ENCODE data around the gene TYW1.
A peak's percentile ranks its signal among the peaks of the same experiment; 100 is the strongest.
"Not testable (repeated sequence)": the region's sequence is repeated elsewhere in the genome, so short reads cannot be mapped to it uniquely, and the experiment has no call there.

Gene TYW1

GRCh38 chr7:66996444-66997191 is at the start of gene TYW1:
Gene TYW1, plus strand, starts transcription at chr7:66996833. Its CDS starts 146 bp downstream, at chr7:66996979.
- DNase-seq, result peak; percentile 93 to 97

DNA sequence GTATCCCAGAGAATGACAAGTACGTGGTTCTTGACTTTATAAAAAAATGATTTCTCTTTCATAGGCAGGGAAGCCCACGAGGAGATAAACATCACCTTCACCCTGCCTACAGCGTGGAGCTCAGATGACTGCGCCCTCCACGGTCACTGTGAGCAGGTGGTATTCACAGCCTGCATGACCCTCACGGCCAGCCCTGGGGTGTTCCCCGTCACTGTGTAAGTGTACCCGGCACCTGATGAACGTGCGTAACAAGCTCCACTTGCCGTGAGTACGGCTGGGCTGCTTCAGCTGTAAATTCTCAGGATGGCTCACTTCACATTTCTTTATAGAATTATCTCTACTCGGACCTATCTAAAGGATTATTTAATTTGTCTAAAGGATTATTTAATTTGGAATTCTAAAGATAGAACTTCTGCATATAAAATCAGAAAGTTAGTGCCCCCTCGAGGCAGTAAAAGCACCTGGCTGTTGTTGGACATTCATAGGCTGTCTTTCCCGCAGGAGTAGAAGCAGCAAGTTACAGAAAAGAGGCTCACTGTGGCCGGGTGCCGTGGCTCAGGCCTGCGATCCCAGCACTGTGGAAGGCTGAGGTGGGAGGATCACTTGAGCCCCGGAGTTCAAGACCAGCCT is 48.0 kb upstream of the TYW1 start:
- DNase-seq, result no peak

DNA sequence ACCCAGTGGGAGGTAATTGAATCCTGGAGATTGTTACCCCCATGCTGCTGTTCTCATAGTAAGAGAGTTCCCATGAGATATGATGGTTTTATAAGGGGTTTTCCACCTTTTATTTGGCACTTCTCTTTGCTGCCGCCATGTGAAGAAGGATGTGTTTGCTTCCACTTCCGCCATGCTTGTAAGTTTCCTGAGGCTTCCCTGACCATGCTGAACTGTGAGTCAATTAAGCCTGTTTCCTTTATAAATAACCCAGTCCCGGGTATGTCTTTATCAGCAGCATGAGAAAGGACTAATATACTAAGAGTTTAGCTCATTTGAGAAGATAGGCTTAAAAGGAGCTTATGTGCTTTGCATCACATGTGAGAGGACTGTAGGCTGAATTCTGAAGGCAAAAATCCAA is 46.3 kb upstream of the TYW1 start:
- no peak for DNase-seq

- no peak for DNase-seq
These were observed 45.9 kb upstream of the TYW1 start for GRCh38 chr7:66950763-66951162.

- no peak for DNase-seq
These were observed 44.1 kb upstream of the TYW1 start for GRCh38 chr7:66952343-66953043.

- DNase-seq, result no peak
These were observed 43.6 kb upstream of the TYW1 start for GRCh38 chr7:66953044-66953427.

DNA sequence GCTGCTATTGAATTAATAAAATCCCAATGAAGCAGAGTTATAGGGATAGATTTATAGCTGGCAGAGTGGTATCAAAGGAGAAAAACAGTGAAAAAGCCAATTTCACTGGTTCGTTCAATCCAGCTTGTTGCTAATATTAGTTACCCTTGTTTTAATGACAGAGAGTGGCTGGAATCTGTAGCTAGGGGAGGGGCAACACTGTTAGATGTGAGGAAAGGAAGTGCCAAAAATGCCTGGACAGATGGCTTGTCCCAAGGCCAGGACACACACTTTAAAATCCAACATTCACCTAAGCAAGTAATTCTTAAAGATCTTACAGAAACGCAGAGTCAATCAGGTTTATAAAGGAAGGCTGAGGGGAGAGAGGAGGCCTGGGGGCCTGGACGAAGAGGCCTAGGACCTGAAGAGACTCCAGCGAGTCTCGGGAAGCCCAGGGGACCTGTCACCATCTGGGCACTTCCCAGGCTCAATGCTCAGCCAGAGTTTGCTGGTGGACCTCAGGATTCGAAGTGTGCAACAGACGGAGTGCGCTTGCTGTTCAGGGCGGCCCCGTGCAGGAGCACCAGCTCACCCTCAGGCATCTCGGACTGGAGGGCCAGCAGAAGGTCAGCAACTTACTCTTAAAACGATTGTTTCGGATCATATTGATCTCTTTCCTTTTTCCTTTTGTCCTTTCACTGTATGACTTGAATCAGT is 38.9 kb upstream of the TYW1 start:
- DNase-seq, result no peak

DNA sequence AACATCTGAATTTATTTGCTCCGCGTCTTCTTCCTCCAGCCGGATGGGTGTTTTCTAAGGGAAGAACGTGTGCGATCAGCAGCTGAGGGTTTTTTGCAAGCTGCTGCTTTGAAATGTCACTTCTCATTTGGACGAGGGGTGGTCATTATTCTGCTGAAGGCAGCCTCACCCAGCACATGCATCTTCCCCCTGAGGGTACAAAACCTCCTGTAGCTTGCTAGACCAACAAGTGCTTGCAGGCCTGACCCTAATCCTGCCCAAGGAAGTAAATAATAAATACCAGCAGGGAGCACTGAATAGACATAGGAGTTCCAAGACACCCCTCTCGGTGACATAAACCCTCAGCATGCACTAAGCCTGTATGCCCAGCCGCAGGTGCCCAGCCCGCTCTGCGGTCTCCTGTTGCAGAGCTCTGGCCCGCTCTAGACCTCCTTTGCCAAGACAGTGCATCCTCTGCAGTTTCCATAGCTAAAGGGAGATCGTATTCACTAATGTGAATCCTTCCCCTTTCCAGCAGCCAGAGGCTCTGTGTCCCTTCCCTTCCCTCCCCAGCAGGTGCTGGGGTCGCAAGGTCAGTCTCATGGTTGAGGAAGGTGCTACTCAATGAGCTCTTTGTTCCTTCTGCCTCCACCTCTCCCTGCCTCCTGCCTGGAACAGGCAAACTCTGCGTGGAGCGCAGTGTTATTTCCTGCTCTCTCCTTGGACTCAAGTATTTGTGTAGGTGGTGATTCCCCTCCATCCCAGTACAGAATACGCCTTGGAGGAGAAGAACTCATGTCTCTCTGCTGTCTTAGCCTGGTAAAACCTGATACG is 37.9 kb upstream of the TYW1 start:
- no peak for DNase-seq

- no peak for DNase-seq
These were observed 36.4 kb upstream of the TYW1 start for GRCh38 chr7:66960192-66960591.

- no peak for DNase-seq
These were observed 35.5 kb upstream of the TYW1 start for GRCh38 chr7:66961096-66961495.

GRCh38 chr7:66964411-66964810 is 32.2 kb upstream of the TYW1 start:
- DNase-seq, result no peak

DNA sequence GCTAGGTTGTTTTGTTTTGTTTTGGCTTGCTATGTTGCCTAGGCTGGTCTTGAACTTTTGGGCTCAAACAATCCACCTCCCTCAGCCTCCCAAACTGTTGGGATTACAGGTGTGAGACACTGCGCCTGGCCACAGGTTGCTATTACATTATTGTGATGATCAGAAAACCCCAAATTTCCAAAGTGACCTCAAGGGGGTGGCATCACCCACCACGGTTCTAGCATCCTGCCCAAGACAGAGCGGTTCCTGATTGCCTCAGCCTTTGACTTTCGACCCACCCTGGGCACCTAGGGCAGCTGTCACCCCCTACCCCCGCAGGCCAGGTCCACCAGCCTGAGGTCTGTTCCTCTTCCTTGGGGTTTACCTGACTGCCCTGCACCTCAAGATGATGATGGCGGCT is 29.6 kb upstream of the TYW1 start:
- no peak for DNase-seq

DNA sequence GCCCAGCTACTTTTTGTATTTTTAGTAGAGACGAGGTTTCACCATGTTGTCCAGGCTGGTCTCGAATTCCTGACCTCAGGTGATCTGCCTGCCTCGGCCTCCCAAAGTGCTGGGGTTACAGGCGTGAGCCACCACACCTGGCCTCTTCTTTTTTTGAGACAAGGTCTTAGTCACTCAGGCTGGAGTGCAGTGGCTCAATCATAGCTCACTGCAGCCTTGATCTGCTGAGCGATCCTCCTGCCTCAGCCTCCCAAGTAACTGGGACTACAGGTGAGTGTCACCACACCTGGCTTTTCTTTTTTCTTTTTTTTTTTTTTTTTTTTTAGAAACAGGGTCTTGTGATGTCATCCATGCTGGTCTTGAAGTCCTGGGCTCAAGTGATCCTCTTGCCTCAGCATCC is 27.6 kb upstream of the TYW1 start:
- not testable (repeated sequence) for DNase-seq

- DNase-seq, result no peak
These were observed 26.3 kb upstream of the TYW1 start for GRCh38 chr7:66970310-66970709.

DNA sequence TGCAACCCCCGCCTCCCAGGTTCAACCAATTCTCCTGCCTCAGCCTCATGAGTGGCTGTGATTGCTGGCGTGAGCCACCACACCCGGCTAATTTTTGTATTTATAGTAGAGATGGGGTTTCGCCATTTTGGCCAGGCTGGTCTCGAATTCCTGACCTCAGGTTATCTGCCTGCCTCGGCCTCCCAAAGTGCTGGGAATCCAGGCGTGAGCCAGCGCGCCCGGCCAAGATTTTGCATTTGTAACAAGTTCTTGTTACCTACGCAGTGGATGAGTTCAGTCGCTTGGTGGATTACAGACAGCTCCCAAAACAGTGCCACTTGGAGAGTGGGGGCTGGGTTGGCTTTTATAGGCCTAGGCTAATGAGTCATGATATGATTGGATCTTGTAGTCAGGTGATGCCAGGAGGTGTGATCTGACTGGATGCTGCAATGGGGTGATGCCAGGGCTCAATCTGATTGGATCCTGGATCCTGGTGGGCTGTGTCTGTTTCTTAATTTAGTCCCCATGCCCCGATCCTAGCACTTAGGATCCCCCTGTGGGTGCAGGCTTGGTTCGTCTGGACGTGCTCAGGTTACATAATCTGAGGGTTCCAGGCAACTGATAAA is 21.5 kb upstream of the TYW1 start:
- no peak for DNase-seq

DNA sequence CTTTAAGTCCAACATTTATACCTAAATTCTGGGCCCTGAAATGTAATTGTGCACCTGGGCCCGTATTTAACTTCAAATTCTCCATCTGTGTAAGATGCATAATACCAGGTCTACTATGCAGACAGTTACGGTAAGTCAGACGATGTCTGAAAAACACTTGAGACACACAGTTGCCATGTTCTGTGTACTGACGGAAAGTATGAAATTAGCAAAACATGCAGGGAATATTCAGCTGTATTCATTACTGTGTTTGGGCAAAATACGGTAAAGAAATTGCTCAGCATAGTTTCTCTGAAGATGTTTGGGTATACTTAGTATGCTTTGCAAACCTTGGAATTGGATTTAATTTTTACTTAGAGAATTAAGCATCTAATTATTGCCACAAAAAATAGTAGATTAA is 18.3 kb upstream of the TYW1 start:
- DNase-seq, result not testable (repeated sequence)

GRCh38 chr7:66979013-66979412 is 17.6 kb upstream of the TYW1 start:
- not testable (repeated sequence) for DNase-seq

DNA sequence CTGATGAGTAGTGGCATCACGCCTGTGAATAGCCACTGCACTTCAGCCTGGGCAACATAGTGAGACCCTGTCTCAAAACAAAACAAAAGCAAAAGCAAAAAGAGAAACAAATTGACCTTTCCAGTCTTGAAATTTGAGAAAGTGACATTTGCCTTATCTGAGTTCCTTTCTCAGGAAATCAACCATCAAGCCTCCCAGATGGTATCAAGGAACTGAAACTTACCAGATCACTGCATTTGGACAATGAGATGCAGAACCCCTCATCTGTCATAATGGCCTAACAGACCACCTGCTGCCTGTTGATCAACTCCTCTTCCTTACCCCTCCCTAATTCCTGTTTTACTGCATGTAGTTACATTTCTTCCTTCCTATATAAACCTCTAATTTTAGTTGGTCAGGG is 16.3 kb upstream of the TYW1 start:
- not testable (repeated sequence) for DNase-seq

- DNase-seq, result not testable (repeated sequence)
These were observed 7.1 kb upstream of the TYW1 start for GRCh38 chr7:66989552-66989951.

GRCh38 chr7:66994051-66994450 is 2.6 kb upstream of the TYW1 start:
- DNase-seq, result not testable (repeated sequence)

GRCh38 chr7:66994691-66995049 is 2.0 kb upstream of the TYW1 start:
- DNase-seq, result peak; percentile 74 to 75
